Eye (tissue), 1 donor: ENCODE results near the gene PDILT.
"Not testable (repeated sequence)": the region's sequence is repeated elsewhere in the genome, so short reads cannot be mapped to it uniquely, and the experiment has no call there.

ENCODE experiments used
- DNase-seq: peaks from one replicate; pipeline ENCODE4 v3.0.0-alpha.2; 2015

Gene PDILT

DNA sequence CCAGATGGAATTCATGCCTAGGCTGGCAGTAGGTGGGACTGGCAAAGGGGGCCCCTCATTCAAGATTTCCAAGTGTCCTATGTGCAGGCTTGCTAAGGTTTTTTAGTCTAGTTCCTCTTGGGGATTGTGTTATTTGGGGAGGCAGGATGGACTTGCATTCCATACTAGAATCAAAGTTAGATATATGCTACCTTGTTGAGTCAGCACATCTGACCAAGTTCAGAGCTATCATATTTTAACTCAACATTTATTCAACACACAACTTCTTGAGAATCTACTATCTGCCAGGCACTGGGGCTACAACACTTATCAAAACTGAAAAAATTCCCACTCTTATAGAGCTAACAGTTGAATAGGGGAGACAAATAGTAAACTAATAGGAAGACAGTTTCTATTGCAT is 83.9 kb downstream of the PDILT start:
- DNase-seq, result no peak

GRCh38 chr16:20320178-20320577 is 84.4 kb downstream of the PDILT start:
- no peak for DNase-seq

DNA sequence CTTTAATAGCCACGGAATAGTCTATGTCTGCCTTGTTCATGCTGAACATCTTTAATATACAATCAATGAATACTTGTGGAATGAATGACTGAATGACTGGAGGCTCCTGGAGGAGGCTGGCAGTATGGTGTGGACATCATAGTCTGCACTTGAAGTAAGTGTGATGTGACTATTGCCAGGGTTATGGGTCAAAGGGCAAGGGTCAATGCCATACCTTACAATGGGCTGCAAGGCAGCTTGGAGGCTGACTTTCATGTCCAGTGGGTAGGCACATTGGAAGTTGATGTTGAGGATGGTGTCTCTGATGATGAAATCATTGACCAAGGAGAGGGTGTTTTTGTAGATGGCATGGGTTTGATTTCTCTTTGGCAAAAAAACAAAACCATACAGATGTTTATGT is 85.1 kb downstream of the PDILT start:
- DNase-seq, result no peak

GRCh38 chr16:20318437-20318836 is 86.1 kb downstream of the PDILT start:
- no peak for DNase-seq

GRCh38 chr16:20318006-20318405 is 86.5 kb downstream of the PDILT start:
- DNase-seq, result no peak

- DNase-seq, result no peak
Observed at GRCh38 chr16:20317117-20317516, 87.4 kb downstream of the PDILT start.

- DNase-seq, result no peak
Observed at GRCh38 chr16:20316715-20317114, 87.8 kb downstream of the PDILT start.

DNA sequence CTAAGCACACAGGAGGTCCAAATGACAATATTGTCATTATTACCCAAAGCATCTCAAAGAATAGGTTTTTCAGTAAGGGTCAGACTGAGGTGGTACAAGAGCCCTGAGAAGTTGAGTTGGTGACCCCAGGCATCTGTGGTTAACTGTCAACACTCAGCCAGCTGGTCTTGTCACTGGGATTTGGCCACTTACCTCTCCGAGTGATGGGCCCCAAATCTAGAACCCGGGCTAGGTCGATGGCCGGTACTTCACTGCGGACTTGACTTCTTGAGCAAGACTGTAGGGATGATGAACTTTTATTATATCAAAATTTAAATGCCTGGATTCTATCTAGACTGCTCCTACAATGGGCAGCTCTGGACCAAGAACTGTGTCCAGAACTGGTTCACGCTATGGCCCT is 88.8 kb downstream of the PDILT start:
- no peak for DNase-seq

DNA sequence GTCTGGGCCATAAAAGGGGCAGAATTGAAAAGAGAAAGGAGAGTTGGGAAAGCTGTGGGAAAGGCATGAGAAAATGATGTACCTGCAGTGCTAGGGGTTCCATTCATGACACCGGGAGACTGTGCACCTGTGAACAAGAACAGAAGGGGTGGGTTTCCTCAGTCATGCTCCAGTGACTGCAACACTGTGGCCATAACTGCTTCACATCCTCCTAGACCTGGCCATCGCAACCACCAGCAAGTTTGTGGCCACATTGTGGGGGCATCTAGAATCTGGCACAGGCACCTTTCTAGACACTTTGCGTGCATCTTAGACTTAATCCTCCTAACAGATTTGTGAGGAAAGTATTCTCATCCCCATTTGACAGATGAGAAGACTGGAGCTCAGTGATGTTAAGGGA is 90.0 kb downstream of the PDILT start:
- no peak for DNase-seq

DNA sequence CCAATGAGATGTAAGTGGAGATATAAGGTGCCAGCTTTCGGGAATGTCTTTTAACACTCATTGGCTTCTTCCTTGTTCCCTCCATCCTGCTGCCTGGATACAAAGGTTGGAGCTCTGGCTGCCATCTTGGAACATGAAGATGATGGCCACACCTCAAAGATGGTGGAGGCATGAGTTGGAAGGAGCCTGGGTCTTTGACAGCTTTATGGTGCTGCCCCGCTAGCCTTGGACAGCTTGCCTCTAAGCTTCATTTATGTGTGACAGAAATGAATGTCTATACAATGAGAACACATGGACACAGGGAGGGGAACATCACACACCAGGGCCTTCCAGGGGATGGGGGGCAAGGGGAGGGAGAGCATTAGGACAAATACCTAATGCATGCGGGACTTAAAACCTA is 90.8 kb downstream of the PDILT start:
- DNase-seq, result no peak

DNA sequence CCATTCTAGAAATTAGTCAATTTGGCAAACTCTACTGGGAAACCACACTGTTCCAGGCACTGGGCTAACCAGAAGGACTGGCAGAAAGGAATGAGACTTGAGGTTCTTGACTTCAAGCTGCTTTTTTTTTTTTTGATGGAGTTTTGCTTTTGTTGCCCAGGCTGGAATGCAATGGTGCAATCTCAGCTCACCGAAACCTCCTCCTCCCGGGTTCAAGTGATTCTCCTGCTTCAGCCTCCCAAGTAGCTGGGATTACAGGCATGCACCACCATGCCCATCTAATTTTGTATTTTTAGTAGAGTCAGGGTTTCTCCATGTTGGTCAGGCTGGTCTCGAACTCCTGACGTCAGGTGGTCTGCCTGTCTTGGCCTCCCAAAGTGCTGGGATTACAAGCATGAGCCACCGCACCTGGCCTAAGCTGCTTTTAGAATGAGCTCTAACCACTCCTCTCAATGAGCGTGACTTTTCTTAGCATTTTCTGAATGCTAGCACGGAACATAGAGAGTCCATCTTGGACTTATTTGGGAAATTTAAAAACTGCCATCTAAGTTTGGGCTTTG is 91.9 kb downstream of the PDILT start:
- not testable (repeated sequence) for DNase-seq

DNA sequence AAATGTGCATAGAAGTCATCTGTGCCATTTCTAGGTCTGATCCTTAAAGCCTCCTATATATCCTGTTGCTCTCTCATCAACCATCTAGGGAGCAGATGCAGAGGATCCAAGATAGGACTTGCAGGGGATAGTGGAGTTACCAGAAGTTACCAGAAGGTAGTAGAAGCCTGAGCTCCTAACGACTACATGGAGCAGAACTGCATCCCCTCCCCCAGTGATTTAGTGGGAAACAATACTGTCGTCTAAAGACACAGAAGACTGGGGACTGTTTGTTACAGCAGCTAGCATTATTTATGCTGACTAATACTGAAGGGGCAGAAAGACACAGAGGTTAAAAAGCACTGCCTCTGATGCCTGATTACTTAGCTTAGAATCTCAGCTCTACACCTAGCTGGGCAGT is 93.0 kb downstream of the PDILT start:
- DNase-seq, result no peak

DNA sequence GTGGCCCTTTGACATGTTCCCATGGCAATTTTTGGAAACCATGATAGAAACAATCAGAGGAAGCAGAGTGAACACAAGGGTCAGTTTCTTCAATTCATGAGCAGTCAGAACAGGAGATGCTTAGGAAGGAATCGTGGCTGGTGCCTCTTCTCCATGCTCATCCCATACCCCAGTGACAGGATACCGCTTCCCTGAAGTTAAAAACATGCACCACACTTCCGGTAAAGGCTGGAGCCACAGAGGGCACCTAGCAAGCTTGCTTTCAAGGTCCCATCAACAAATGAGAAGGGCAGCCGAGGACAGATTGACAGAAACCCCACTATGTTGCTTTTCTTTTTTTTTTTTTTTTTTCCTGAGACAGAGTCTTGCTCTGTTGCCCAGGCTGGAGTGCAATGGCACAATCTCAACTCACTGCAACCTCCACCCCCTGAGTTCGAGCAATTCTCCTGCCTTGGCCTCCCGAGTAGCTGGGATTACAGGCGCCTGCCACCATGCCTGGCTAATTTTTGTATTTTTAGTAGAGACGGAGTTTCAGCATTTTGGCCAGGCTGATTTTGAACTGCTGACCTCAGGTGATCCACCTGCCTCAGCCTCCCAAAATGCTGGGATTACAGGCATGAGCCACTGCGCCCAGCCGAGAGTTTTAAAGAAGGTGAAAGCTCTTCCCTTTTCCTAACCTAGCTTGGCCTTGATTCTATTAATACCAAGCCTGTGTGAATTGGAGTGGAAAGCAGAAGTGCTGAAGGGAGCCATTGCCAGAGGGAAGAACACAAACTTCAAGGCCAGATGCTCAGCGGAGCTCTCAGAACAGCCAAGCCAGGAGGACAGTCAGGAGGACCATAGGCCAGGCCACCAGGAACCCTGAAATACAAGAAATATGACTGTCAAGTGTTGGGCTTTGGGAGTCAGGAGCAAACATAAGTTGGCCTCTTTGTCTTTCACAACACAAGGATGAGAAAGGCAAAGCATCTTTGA is 93.8 kb downstream of the PDILT start:
- no peak for DNase-seq

DNA sequence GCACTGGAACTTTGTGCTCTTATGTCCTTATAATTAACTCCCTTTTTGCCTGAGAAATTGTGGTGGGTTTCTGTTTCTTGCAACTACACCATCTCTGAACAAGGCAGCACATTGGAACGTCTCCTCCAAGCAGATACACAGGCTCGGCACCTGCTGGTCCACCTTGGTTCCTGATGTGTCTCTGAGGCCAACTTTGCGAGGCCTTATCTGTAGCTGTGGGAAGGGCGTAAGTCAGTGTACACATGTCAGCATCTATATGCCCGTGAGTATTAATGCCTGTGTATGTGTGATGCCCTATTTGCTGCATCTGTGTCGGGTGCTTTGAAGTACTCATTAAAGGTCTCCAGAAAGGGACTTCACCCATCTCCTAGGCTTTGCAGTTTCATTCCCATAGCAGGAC is 94.8 kb downstream of the PDILT start:
- DNase-seq, result no peak
